GM21717 (cell line): ENCODE measurements around the gene RHEB.
"Not testable (repeated sequence)": the region's sequence is repeated elsewhere in the genome, so short reads cannot be mapped to it uniquely, and the experiment has no call there.

Source experiments
- ATAC-seq: cut with Tn5 transposase; IDR thresholded peaks from one replicate; pipeline ENCODE4 v1.9.1; 2021; ENCODE audit warnings: mild to moderate bottlenecking, moderate library complexity; ENCODE audit not compliant: unreplicated experiment

The RHEB gene

GRCh38 chr7:151519765-151520418, at the start of gene RHEB:
TSS of gene RHEB (minus strand) at chr7:151519895. CDS start at chr7:151519511, 384 bp downstream.
- ATAC-seq, result peak; percentile 75

- no peak for ATAC-seq
These were observed 47.2 kb upstream of the RHEB start for GRCh38 chr7:151566897-151567320.

- ATAC-seq, result no peak
These were observed 45.8 kb upstream of the RHEB start for GRCh38 chr7:151565541-151565940.

GRCh38 chr7:151560243-151560642, 40.5 kb upstream of the RHEB start:
- ATAC-seq, result no peak

GRCh38 chr7:151559557-151560183, 40.0 kb upstream of the RHEB start:
- ATAC-seq, result no peak

GRCh38 chr7:151558575-151558974, 38.9 kb upstream of the RHEB start:
- ATAC-seq, result no peak

- ATAC-seq, result no peak
These were observed 36.9 kb upstream of the RHEB start for GRCh38 chr7:151556592-151556991.

GRCh38 chr7:151553356-151553755, 33.7 kb upstream of the RHEB start:
- no peak for ATAC-seq

- ATAC-seq, result no peak
These were observed 32.8 kb upstream of the RHEB start for GRCh38 chr7:151552352-151553028.

GRCh38 chr7:151551820-151552219, 32.1 kb upstream of the RHEB start:
- no peak for ATAC-seq

GRCh38 chr7:151550656-151551286, 31.1 kb upstream of the RHEB start:
- no peak for ATAC-seq

GRCh38 chr7:151549644-151550043, 29.9 kb upstream of the RHEB start:
- ATAC-seq, result no peak

GRCh38 chr7:151549083-151549482, 29.4 kb upstream of the RHEB start:
- ATAC-seq, result no peak

- ATAC-seq, result no peak
These were observed 24.5 kb upstream of the RHEB start for GRCh38 chr7:151544183-151544582.

GRCh38 chr7:151542606-151543130, 23.0 kb upstream of the RHEB start:
- no peak for ATAC-seq

- no peak for ATAC-seq
These were observed 22.2 kb upstream of the RHEB start for GRCh38 chr7:151541709-151542499.

GRCh38 chr7:151540146-151540545, 20.5 kb upstream of the RHEB start:
- no peak for ATAC-seq

GRCh38 chr7:151539088-151539671, 19.5 kb upstream of the RHEB start:
- no peak for ATAC-seq

GRCh38 chr7:151537818-151538561, 18.3 kb upstream of the RHEB start:
- ATAC-seq, result no peak

- ATAC-seq, result not testable (repeated sequence)
These were observed 16.5 kb upstream of the RHEB start for GRCh38 chr7:151536178-151536577.
